Measurements from ENCODE around the gene DEXI. TPM values are rescaled to one million over a fixed set of nuclear protein-coding genes. Genes with fewer than 3 reads are reported as not detected.

The DEXI gene
- total RNA-seq, 1 experiment from 2014 or later, result 28.3 TPM

DNA sequence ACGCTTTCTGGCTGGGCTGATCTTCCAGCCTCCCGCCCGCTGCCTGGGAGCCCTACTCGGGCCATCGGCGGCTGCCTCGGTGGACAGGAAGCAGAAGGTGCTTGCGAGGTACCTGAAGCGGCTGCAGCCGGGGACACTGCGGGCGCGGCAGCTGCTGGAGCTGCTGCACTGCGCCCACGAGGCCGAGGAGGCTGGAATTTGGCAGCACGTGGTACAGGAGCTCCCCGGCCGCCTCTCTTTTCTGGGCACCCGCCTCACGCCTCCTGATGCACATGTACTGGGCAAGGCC lies 34.6 kb downstream of the DEXI start:
- Histone ChIP-seq H4K5ac (ENCODE audit: insufficient read length, low read depth, low read length) (no peak overlapping the region), H2AK5ac (ENCODE audit: insufficient read length, low read length) (no peak overlapping the region), H3K27me3 (ENCODE audit: insufficient read depth, low read length) (no peaks in the 10 kb centered on the region), H2BK12ac (ENCODE audit: insufficient read length, low read depth, low read length) (no peak overlapping the region), H3K18ac (ENCODE audit: insufficient read length, low read depth, low read length) (no peak overlapping the region), H2BK5ac (ENCODE audit: insufficient read length, low read length) (no peak overlapping the region), H3T11ph (ENCODE audit: low read length) (no peak overlapping the region), H2AFZ (ENCODE audit: low read length) (no peak overlapping the region), H2BK15ac (ENCODE audit: low read depth, low read length) (no peak overlapping the region), H4K91ac (ENCODE audit: insufficient read length, low read depth, low read length) (no peak overlapping the region), H3K23ac (ENCODE audit: insufficient read length, low read depth, low read length) (no peak overlapping the region), H3K79me2 (ENCODE audit: insufficient read depth, low read length) (no peaks in the 10 kb centered on the region), H3K9me3 (ENCODE audit: control insufficient read depth, low read depth, low read length) (no peaks in the 10 kb centered on the region), H3K4me2 (ENCODE audit: insufficient read depth, insufficient read length, low read length) (no peak overlapping the region), H3K4me1 (ENCODE audit: insufficient read depth, low read length) (no peaks in the 10 kb centered on the region), H3K27ac (ENCODE audit: insufficient read length, low read depth, low read length) (no peak overlapping the region), H3K79me1 (ENCODE audit: insufficient read depth, low read depth, low read length, poor library complexity, severe bottlenecking) (no peaks in the 10 kb centered on the region), H3K9ac (ENCODE audit: extremely low read depth, insufficient read length, low read length) (no peak overlapping the region), H3K56ac (ENCODE audit: insufficient read length, low read depth, low read length) (no peak overlapping the region), H2BK20ac (ENCODE audit: low read depth, low read length, poor library complexity, severe bottlenecking) (no peak overlapping the region), H3K4ac (ENCODE audit: low read depth, low read length) (no peak overlapping the region), H4K20me1 (ENCODE audit: control insufficient read depth, insufficient read depth, insufficient read length) (no peaks in the 10 kb centered on the region), H3K14ac (ENCODE audit: insufficient read depth, low read length) (no peak overlapping the region; the same call in 1 of the 2 replicates), H2BK120ac (ENCODE audit: low read depth, low read length, poor library complexity, severe bottlenecking) (no peak overlapping the region), H4K8ac (replicated peaks; ENCODE audit: insufficient read length, low read depth, low read length) (no peak overlapping the region), H3K23me2 (ENCODE audit: insufficient read length, low read depth, low read length, poor library complexity, severe bottlenecking) (no peaks in the 10 kb centered on the region)
- H3K9me3 Mint-ChIP-seq, result peaks cover under 1 to 8% of the 10 kb centered on the region in 2 experiments; a peak in 3 of 5 replicates
- no peaks in the 10 kb centered on the region for H3K4me1 Mint-ChIP-seq
- H3K27ac Mint-ChIP-seq, result no peak overlapping the region
- no peaks in the 10 kb centered on the region for H3K36me3 Mint-ChIP-seq (ENCODE audit: insufficient read depth in 1 of 3, low read depth in 3 of 3)
- no peak for TF ChIP-seq CTCF (conservative IDR thresholded peaks at IDR 0.05)
- WGBS (ENCODE audit: extremely low coverage, insufficient read length, low lambda C conversion rate), result no CpG with 5 or more reads among the region's 21 CpGs
- no peak for DNase-seq
- no peak overlapping the region for H3K4me3 Mint-ChIP-seq
- peaks cover 11% of the 10 kb centered on the region for H3K27me3 Mint-ChIP-seq (ENCODE audit: low read depth)

All from H9 (cell line).